Stomach (tissue), 4 donors: ENCODE measurements around the gene ZNF524.
A peak's percentile ranks its signal among the peaks of the same experiment; 100 is the strongest.

ENCODE experiments used
- EP300 ChIP-seq: sonication (generic); formaldehyde crosslinking; IDR thresholded peaks from one replicate; pipeline ENCODE4 v1.6.1; 2017; ENCODE audit warnings: antibody characterized with exemption
- POLR2A ChIP-seq, 4 donors: fragments of 450-650 bp; IDR thresholded peaks; one replicate each; pipeline ENCODE4 v1.6.1; 2016; ENCODE audit warnings: antibody characterized with exemption in 4 of 4, control low read depth in 2 of 4, mild to moderate bottlenecking in 1 of 4, moderate library complexity in 1 of 4
- POLR2AphosphoS5 ChIP-seq, 3 donors: sonication (generic); formaldehyde crosslinking; IDR thresholded peaks; one replicate each; pipeline ENCODE4 v1.6.1; 2016; ENCODE audit warnings: antibody characterized with exemption in 3 of 3
- TF ChIP-seq, protein P1 (sequence below), 7 experiments: fragments of 450-650 bp in 4 of 7; fragments of 200-600 bp in 3 of 7; sonication (generic) in 3 of 7; IDR thresholded peaks; one replicate each; pipeline ENCODE4 v1.5.1; 2016 to 2019; ENCODE audit warnings: antibody characterized with exemption in 7 of 7, control low read depth in 2 of 7, mild to moderate bottlenecking in 1 of 7

DNA sequence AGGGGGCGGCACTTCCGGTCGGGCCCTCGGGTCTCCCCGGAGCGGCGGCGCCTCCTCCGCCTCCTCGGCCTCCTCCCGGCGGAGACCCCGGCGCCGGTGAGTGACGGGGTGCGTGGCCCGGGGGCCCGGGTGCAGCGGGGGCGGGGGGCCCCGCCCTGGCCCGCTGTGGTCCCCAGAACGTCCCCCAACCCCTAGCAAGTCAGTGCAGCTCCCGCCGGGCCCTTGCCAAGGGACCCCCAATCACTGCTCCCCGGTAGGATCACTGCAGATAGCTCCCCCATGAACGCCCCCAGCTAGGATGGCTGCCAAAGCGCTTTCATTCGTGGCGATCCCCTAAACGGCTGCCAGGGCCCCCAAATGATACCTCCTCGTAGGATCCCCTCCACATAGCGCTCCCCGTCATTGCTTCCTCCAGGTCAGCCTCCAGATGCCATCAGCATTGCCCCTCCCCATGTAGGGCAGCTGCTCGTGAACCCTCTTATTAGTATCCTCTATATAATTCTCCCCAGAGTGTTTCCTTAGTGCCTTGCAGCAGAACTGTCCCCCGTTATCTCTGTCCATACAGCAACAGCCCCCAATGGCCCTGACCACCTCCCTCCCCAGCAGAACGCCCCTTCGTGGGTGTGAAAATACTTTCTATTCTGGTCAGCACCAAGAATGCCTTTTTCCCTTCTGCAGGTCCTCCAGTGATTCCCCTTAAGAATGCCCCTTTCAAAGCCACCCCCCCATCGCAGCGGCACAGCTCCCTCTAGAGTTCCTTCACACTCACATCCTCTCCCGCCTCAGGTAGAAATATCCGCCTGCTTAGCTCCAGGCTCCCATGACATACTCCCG, 5.8 kb downstream of the ZNF524 start, which contains the start of gene ZNF865:
- TF ChIP-seq, protein P1, sequence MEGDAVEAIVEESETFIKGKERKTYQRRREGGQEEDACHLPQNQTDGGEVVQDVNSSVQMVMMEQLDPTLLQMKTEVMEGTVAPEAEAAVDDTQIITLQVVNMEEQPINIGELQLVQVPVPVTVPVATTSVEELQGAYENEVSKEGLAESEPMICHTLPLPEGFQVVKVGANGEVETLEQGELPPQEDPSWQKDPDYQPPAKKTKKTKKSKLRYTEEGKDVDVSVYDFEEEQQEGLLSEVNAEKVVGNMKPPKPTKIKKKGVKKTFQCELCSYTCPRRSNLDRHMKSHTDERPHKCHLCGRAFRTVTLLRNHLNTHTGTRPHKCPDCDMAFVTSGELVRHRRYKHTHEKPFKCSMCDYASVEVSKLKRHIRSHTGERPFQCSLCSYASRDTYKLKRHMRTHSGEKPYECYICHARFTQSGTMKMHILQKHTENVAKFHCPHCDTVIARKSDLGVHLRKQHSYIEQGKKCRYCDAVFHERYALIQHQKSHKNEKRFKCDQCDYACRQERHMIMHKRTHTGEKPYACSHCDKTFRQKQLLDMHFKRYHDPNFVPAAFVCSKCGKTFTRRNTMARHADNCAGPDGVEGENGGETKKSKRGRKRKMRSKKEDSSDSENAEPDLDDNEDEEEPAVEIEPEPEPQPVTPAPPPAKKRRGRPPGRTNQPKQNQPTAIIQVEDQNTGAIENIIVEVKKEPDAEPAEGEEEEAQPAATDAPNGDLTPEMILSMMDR (IDR thresholded peaks at IDR 0.05): peak in 5 of 7 experiments; percentile 54 to 69 (median 62)
- TF ChIP-seq POLR2A (IDR thresholded peaks at IDR 0.05): no peak
- no peak for TF ChIP-seq EP300
- TF ChIP-seq POLR2AphosphoS5 (IDR thresholded peaks at IDR 0.05): no peak
